ENCODE measurements around the gene SNX24. TPM values are rescaled to one million over a fixed set of nuclear protein-coding genes. Genes with fewer than 3 reads are reported as not detected.

The SNX24 gene
- total and polyA plus RNA-seq, 2 experiments from 2014 or later, result 18.0 to 27.5 TPM

- H3K27me3 Mint-ChIP-seq (ENCODE audit: insufficient read depth, low read depth, poor library complexity), result no peaks in the 10 kb centered on the region
- Histone ChIP-seq H3K27me3 (ENCODE audit: insufficient read depth) (no peaks in the 10 kb centered on the region), H3K4me1 (ENCODE audit: insufficient read depth) (peaks cover 27% of the 10 kb centered on the region), H3K4me2 (no peak overlapping the region), H3F3A (replicated peaks; ENCODE audit: low read depth) (no peaks in the 10 kb centered on the region), H3K79me2 (replicated peaks; ENCODE audit: insufficient read depth) (0 out of 2 replicates have a peak, but pooled peaks cover 3% of the 10 kb centered on the region), H3K9me2 (ENCODE audit: insufficient read depth) (peaks cover 4% of the 10 kb centered on the region; the same call in 1 of the 2 replicates), H2AFZ (no peak overlapping the region), H4K20me1 (replicated peaks; ENCODE audit: insufficient read depth) (no peaks in the 10 kb centered on the region), H3K36me3 (ENCODE audit: insufficient read depth) (no peaks in the 10 kb centered on the region), H3K4me3 (no peak overlapping the region), H3K27ac (ENCODE audit: low read depth) (no peak overlapping the region)
- H3K4me1 Mint-ChIP-seq, result peaks cover 30% of the 10 kb centered on the region
- no peaks in the 10 kb centered on the region; the same call in 2 of the 3 replicates for H3K36me3 Mint-ChIP-seq (ENCODE audit: low read depth)
- no peak for DNase-seq (ENCODE audit: low spot score)
- no peaks in the 10 kb centered on the region for H3K9me3 Mint-ChIP-seq
- no peak for TF ChIP-seq EZH2phosphoT487 (IDR thresholded peaks at IDR 0.05; ENCODE audit: unreplicated experiment)
- TF ChIP-seq NANOG (IDR thresholded peaks at IDR 0.05; ENCODE audit: borderline replicate concordance), result no peak
- no peak overlapping the region for H3K4me3 Mint-ChIP-seq
- ATAC-seq, result no peak
- H3K27ac Mint-ChIP-seq, result no peak overlapping the region
Observed at GRCh38 chr5:122864842-122865241, 19.4 kb downstream of the SNX24 start.

GRCh38 chr5:122870219-122870856 is 24.9 kb downstream of the SNX24 start:
- Histone ChIP-seq H3F3A (replicated peaks; ENCODE audit: low read depth) (no peaks in the 10 kb centered on the region), H4K20me1 (replicated peaks; ENCODE audit: insufficient read depth) (no peaks in the 10 kb centered on the region; the same call in 1 of the 2 replicates), H3K79me2 (replicated peaks; ENCODE audit: insufficient read depth) (peaks cover 2% of the 10 kb centered on the region), H3K27me3 (ENCODE audit: insufficient read depth) (no peaks in the 10 kb centered on the region), H3K9me2 (ENCODE audit: insufficient read depth) (peaks cover 2% of the 10 kb centered on the region; the same call in 1 of the 2 replicates), H3K4me1 (ENCODE audit: insufficient read depth) (peaks cover 25% of the 10 kb centered on the region), H3K4me3 (no peak overlapping the region), H3K27ac (ENCODE audit: low read depth) (peak overlapping the region; percentile 45; the same call in 1 of the 2 replicates), H3K4me2 (0 out of 2 replicates have a peak overlapping the region, but pooled peaks have one; percentile 11), H2AFZ (no peak overlapping the region), H3K36me3 (ENCODE audit: insufficient read depth) (no peaks in the 10 kb centered on the region)
- peaks cover 16% of the 10 kb centered on the region for H3K4me1 Mint-ChIP-seq
- peak overlapping the region; percentile 3; the same call in 1 of the 2 replicates for H3K27ac Mint-ChIP-seq
- no peaks in the 10 kb centered on the region for H3K27me3 Mint-ChIP-seq (ENCODE audit: insufficient read depth, low read depth, poor library complexity)
- ATAC-seq (no peak), DNase-seq (ENCODE audit: low spot score) (no peak)
- H3K9me3 Mint-ChIP-seq, result no peaks in the 10 kb centered on the region
- H3K4me3 Mint-ChIP-seq, result no peak overlapping the region
- H3K36me3 Mint-ChIP-seq (ENCODE audit: low read depth), result no peaks in the 10 kb centered on the region; the same call in 2 of the 3 replicates
- TF ChIP-seq CREB1 (CRISPR knock-in tag; IDR thresholded peaks at IDR 0.05; ENCODE audit: low read depth) (no peak), ETS1 (IDR thresholded peaks at IDR 0.05) (no peak), STAT1 (IDR thresholded peaks at IDR 0.05; ENCODE audit: unreplicated experiment) (no peak), NANOG (IDR thresholded peaks at IDR 0.05; ENCODE audit: borderline replicate concordance) (no peak), POLR2AphosphoS5 (IDR thresholded peaks at IDR 0.05; ENCODE audit: low read depth) (no peak), EZH2phosphoT487 (IDR thresholded peaks at IDR 0.05; ENCODE audit: unreplicated experiment) (no peak), ZNF462 (CRISPR knock-in tag; IDR thresholded peaks at IDR 0.05) (no peak), REST (IDR thresholded peaks at IDR 0.05; ENCODE audit: unreplicated experiment) (no peak), ZNF331 (CRISPR knock-in tag; IDR thresholded peaks at IDR 0.05; ENCODE audit: low read depth) (no peak), JUNB (IDR thresholded peaks at IDR 0.05; ENCODE audit: unreplicated experiment) (no peak)

Measured in GM23338 (cell line).